H9 (cell line): ENCODE data around the gene LHPP. TPM values are rescaled to one million over a fixed set of nuclear protein-coding genes. Genes with fewer than 3 reads are reported as not detected.

ENCODE experiments used
- DNase-seq: peaks from one replicate; pipeline ENCODE4 v3.0.0-alpha.2; 2017
- H2AFZ ChIP-seq: one replicate; pipeline ENCODE4 v1.6.1; 2013; ENCODE audit warnings: mild to moderate bottlenecking, low read length, control low read depth, moderate library complexity
- H2AK5ac ChIP-seq: 2 replicates; pipeline ENCODE4 v1.6.1; 2013; ENCODE audit warnings: low read length, control low read depth, mixed read lengths; ENCODE audit not compliant: insufficient read length
- H2BK120ac ChIP-seq: one replicate; pipeline ENCODE4 v1.6.1; 2013; ENCODE audit warnings: low read depth, mild to moderate bottlenecking, low read length, control low read depth, inconsistent platforms; ENCODE audit not compliant: poor library complexity, severe bottlenecking
- H2BK12ac ChIP-seq: 2 replicates; pipeline ENCODE4 v1.6.1; 2013; ENCODE audit warnings: low read length, control low read depth, mixed read lengths, low read depth; ENCODE audit not compliant: insufficient read length
- H2BK15ac ChIP-seq: 2 replicates; pipeline ENCODE4 v1.6.1; 2013; ENCODE audit warnings: low read depth, low read length, control low read depth
- H2BK20ac ChIP-seq: one replicate; pipeline ENCODE4 v1.6.1; 2013; ENCODE audit warnings: low read depth, mild to moderate bottlenecking, low read length, control low read depth, inconsistent platforms; ENCODE audit not compliant: poor library complexity, severe bottlenecking
- H2BK5ac ChIP-seq: 2 replicates; pipeline ENCODE4 v1.6.1; 2013; ENCODE audit warnings: low read length, control low read depth, mixed read lengths; ENCODE audit not compliant: insufficient read length
- H3K14ac ChIP-seq: 2 replicates; pipeline ENCODE4 v1.6.1; 2013; ENCODE audit warnings: low read length, control low read depth; ENCODE audit not compliant: insufficient read depth
- H3K18ac ChIP-seq: 2 replicates; pipeline ENCODE4 v1.6.1; 2013; ENCODE audit warnings: low read depth, mild to moderate bottlenecking, mixed read lengths, low read length, control low read depth; ENCODE audit not compliant: insufficient read length
- H3K23ac ChIP-seq: 2 replicates; pipeline ENCODE4 v1.6.1; 2013; ENCODE audit warnings: low read length, control low read depth, mixed read lengths, low read depth; ENCODE audit not compliant: insufficient read length
- H3K23me2 ChIP-seq: 2 replicates; pipeline ENCODE4 v1.6.1; 2013; ENCODE audit warnings: low read depth, mild to moderate bottlenecking, mixed read lengths, low read length, control low read depth; ENCODE audit not compliant: insufficient read length, poor library complexity, severe bottlenecking
- H3K27ac ChIP-seq: 2 replicates; pipeline ENCODE4 v1.5.1; 2013; ENCODE audit warnings: low read length, control low read depth, mixed read lengths, low read depth; ENCODE audit not compliant: insufficient read length
- H3K27me3 ChIP-seq: 2 replicates; pipeline ENCODE4 v1.6.1; 2013; ENCODE audit warnings: low read length, control low read depth, inconsistent platforms; ENCODE audit not compliant: insufficient read depth
- H3K4ac ChIP-seq: 2 replicates; pipeline ENCODE4 v1.6.1; 2013; ENCODE audit warnings: low read depth, mild to moderate bottlenecking, control low read depth, inconsistent platforms, low read length, moderate library complexity
- H3K4me1 ChIP-seq: 2 replicates; pipeline ENCODE4 v1.6.1; 2013; ENCODE audit warnings: low read length, control low read depth, inconsistent platforms; ENCODE audit not compliant: insufficient read depth
- H3K4me2 ChIP-seq: 2 replicates; pipeline ENCODE4 v1.6.1; 2013; ENCODE audit warnings: low read length, control low read depth, mixed read lengths; ENCODE audit not compliant: insufficient read length, insufficient read depth
- H3K56ac ChIP-seq: 2 replicates; pipeline ENCODE4 v1.6.1; 2013; ENCODE audit warnings: low read depth, mild to moderate bottlenecking, mixed read lengths, low read length, control low read depth; ENCODE audit not compliant: insufficient read length
- H3K79me1 ChIP-seq: 2 replicates; pipeline ENCODE4 v1.6.1; 2013; ENCODE audit warnings: low read depth, mild to moderate bottlenecking, moderate library complexity, low read length, control low read depth, inconsistent platforms; ENCODE audit not compliant: insufficient read depth, poor library complexity, severe bottlenecking
- H3K79me2 ChIP-seq: 2 replicates; pipeline ENCODE4 v1.6.1; 2013; ENCODE audit warnings: low read length, control low read depth, inconsistent platforms; ENCODE audit not compliant: insufficient read depth
- H3K9ac ChIP-seq: 2 replicates; pipeline ENCODE4 v1.6.1; 2013; ENCODE audit warnings: low read length, control low read depth, mixed read lengths; ENCODE audit not compliant: insufficient read length; ENCODE audit errors: extremely low read depth
- H3K9me3 ChIP-seq: one replicate; pipeline ENCODE4 v1.6.1; 2013; ENCODE audit warnings: low read depth, low read length, inconsistent platforms; ENCODE audit not compliant: control insufficient read depth
- H3T11ph ChIP-seq: one replicate; pipeline ENCODE4 v1.6.1; 2013; ENCODE audit warnings: mild to moderate bottlenecking, low read length, control low read depth, inconsistent platforms
- H4K20me1 ChIP-seq: one replicate; pipeline ENCODE4 v1.6.1; 2013; ENCODE audit not compliant: control insufficient read depth, insufficient read length, insufficient read depth
- H4K5ac ChIP-seq: 2 replicates; pipeline ENCODE4 v1.6.1; 2013; ENCODE audit warnings: low read depth, mild to moderate bottlenecking, mixed read lengths, low read length, control low read depth; ENCODE audit not compliant: insufficient read length
- H4K8ac ChIP-seq: replicated peaks from 2 replicates; pipeline ENCODE4 v1.6.1; 2013; ENCODE audit warnings: low read length, control low read depth, mixed read lengths, low read depth; ENCODE audit not compliant: insufficient read length
- H4K91ac ChIP-seq: 2 replicates; pipeline ENCODE4 v1.6.1; 2013; ENCODE audit warnings: low read depth, mild to moderate bottlenecking, moderate library complexity, mixed read lengths, low read length, control low read depth; ENCODE audit not compliant: insufficient read length
- H3K27ac Mint-ChIP-seq, 3 experiments: 2 replicates in 2 of 3; 3 replicates in 1 of 3; pipeline ENCODE4 v1.8.0; 2020 to 2021; ENCODE audit warnings: mixed read lengths in 3 of 3, mild to moderate bottlenecking in 1 of 3, moderate library complexity in 1 of 3
- H3K27me3 Mint-ChIP-seq: 2 replicates; pipeline ENCODE4 v1.8.0; 2021; ENCODE audit warnings: low read depth, mild to moderate bottlenecking, moderate library complexity, mixed read lengths
- H3K36me3 Mint-ChIP-seq, 3 experiments: 2 replicates in 2 of 3; 3 replicates in 1 of 3; pipeline ENCODE4 v1.8.0; 2020 to 2021; ENCODE audit warnings: low read depth in 3 of 3, mixed read lengths in 3 of 3; ENCODE audit not compliant: insufficient read depth in 1 of 3
- H3K4me1 Mint-ChIP-seq, 2 experiments: 2 replicates each; pipeline ENCODE4 v1.8.0; 2020; ENCODE audit warnings: mixed read lengths in 2 of 2
- H3K4me3 Mint-ChIP-seq, 2 experiments: 2 replicates in 1 of 2; 3 replicates in 1 of 2; pipeline ENCODE4 v1.8.0; 2020 to 2021; ENCODE audit warnings: mild to moderate bottlenecking in 2 of 2, mixed read lengths in 2 of 2, moderate library complexity in 1 of 2
- H3K9me3 Mint-ChIP-seq, 2 experiments: 2 replicates in 1 of 2; 3 replicates in 1 of 2; pipeline ENCODE4 v1.8.0; 2020; ENCODE audit warnings: mild to moderate bottlenecking in 2 of 2, mixed read lengths in 2 of 2, moderate library complexity in 1 of 2
- CTCF ChIP-seq: fragments of 200-600 bp; sonication (generic); conservative IDR thresholded peaks from 3 replicates; pipeline ENCODE4 v1.8.0; 2021; ENCODE audit warnings: antibody characterized with exemption, mild to moderate bottlenecking
- WGBS: extraction: QIAGEN DNeasy Blood & Tissue Kit; methylation state at CpG from one replicate; pipeline ENCODE4 v1.1.7; 2013; ENCODE audit warnings: missing lambda C conversion rate, low lambda C conversion rate, mixed read lengths; ENCODE audit not compliant: insufficient read length; ENCODE audit errors: extremely low coverage; 5-methylcytosine and 5-hydroxymethylcytosine counted together
- total RNA-seq: library from RNA; stranded (reverse); gene quantifications from 2 replicates; pipeline ENCODE4 v1.2.1, GENCODE V29; 2021

Gene LHPP
- total RNA-seq, 1 experiment from 2014 or later = 29.6 TPM

DNA sequence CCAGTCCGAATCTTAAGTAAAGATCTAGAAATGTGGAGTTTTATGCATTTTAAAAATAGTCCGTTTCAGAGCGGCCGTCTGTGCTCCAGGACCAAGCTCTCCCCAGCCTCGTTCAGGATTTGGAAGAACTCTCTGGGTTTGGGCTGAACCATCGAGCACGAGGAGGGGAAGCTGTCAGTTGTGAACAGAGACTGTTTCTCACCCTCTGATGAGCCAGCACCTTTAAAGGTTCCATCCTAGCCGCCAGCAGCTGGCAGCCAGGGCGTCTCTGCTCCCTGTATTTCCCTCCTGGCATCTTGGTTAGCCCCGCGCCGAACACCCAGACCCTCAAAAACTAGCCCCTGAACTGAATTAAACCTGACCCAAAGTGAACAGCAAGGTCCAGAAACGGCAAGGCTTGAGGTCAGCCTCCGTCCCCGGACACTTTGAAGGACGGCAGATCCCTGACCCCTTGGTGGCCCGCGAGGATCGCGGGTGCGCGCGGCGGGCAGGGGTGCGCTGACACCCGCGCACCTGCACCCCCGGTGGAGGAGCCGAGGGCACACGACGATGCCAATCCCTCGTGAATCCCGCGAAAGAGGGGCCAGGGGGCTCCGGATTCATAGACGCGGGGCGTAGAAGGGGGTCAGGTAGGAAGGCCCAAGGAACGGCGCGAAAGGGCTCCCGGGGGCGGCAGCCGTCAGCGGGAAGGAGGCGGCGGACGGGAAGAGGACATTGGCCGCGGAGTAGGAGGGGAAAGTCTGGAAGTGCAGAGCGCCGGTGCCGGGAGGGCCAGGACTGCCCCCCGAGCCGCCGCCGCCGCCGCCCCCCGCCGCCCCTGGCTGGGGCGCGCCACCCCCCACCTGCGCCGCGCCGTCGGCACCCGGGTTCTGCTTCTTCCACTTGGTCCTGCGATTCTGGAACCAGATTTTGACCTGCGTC, 14.5 kb upstream of the LHPP start:
- WGBS = no CpG with 5 or more reads among the region's 71 CpGs
- Histone ChIP-seq H2BK5ac (no peak overlapping the region), H3K27me3 (peaks cover 15% of the 10 kb centered on the region; the same call in 1 of the 2 replicates), H3K4me2 (peak overlapping the region; percentile 72), H3K18ac (no peak overlapping the region), H3K4me1 (peaks cover 6% of the 10 kb centered on the region; the same call in 1 of the 2 replicates), H3K23ac (no peak overlapping the region), H3K23me2 (peaks cover 23% of the 10 kb centered on the region), H3K9ac (no peak overlapping the region), H2BK120ac (no peak overlapping the region), H3K9me3 (no peaks in the 10 kb centered on the region), H3K27ac (no peak overlapping the region), H3K4ac (no peak overlapping the region), H3K79me1 (no peaks in the 10 kb centered on the region), H4K20me1 (no peaks in the 10 kb centered on the region), H4K91ac (no peak overlapping the region), H4K5ac (no peak overlapping the region), H3T11ph (no peak overlapping the region), H3K14ac (no peak overlapping the region; the same call in 1 of the 2 replicates), H2BK12ac (no peak overlapping the region), H3K56ac (no peak overlapping the region), H2AK5ac (no peak overlapping the region), H2AFZ (no peak overlapping the region), H2BK15ac (no peak overlapping the region), H2BK20ac (no peak overlapping the region), H3K79me2 (no peaks in the 10 kb centered on the region), H4K8ac (no peak overlapping the region)
- peaks cover 67% of the 10 kb centered on the region for H3K27me3 Mint-ChIP-seq
- no peak overlapping the region for H3K27ac Mint-ChIP-seq
- H3K4me3 Mint-ChIP-seq = peak overlapping the region; percentile 67 to 76
- no peak for DNase-seq
- no peak for TF ChIP-seq CTCF
- H3K4me1 Mint-ChIP-seq = peaks cover 32 to 37% of the 10 kb centered on the region in 2 experiments
- H3K36me3 Mint-ChIP-seq = peaks cover 0 to 9% (median 0%) of the 10 kb centered on the region in 3 experiments; a peak in 3 of 7 replicates
- no peaks in the 10 kb centered on the region; a peak in 2 of 5 replicates for H3K9me3 Mint-ChIP-seq
